ENCODE measurements around the gene GSK3A.

The GSK3A gene

GRCh38 chr19:42279902-42280814, 37.8 kb upstream of the GSK3A start:
- FAIRE-seq, result no peak

- no peak for FAIRE-seq
Measured at GRCh38 chr19:42279155-42279901, 36.9 kb upstream of the GSK3A start.

- FAIRE-seq, result no peak
Measured at GRCh38 chr19:42278452-42279154, 36.2 kb upstream of the GSK3A start.

GRCh38 chr19:42277821-42278451, 35.5 kb upstream of the GSK3A start:
- no peak for FAIRE-seq

- no peak for FAIRE-seq
Measured at GRCh38 chr19:42276821-42277220, 34.4 kb upstream of the GSK3A start.

GRCh38 chr19:42276284-42276683, 33.9 kb upstream of the GSK3A start:
- FAIRE-seq, result no peak

- FAIRE-seq, result no peak
Measured at GRCh38 chr19:42275517-42275916, 33.1 kb upstream of the GSK3A start.

GRCh38 chr19:42275103-42275502, 32.7 kb upstream of the GSK3A start:
- FAIRE-seq, result no peak

GRCh38 chr19:42274065-42274682, 31.8 kb upstream of the GSK3A start:
- no peak for FAIRE-seq

GRCh38 chr19:42273407-42274064, 31.1 kb upstream of the GSK3A start:
- FAIRE-seq, result no peak

- FAIRE-seq, result no peak
Measured at GRCh38 chr19:42272989-42273406, 30.6 kb upstream of the GSK3A start.

- no peak for FAIRE-seq
Measured at GRCh38 chr19:42272535-42272897, 30.1 kb upstream of the GSK3A start.

- FAIRE-seq, result no peak
Measured at GRCh38 chr19:42271861-42272534, 29.6 kb upstream of the GSK3A start.

GRCh38 chr19:42271045-42271419, 28.6 kb upstream of the GSK3A start:
- no peak for FAIRE-seq

- FAIRE-seq, result no peak
Measured at GRCh38 chr19:42270346-42271044, 28.1 kb upstream of the GSK3A start.

GRCh38 chr19:42269478-42270345, 27.3 kb upstream of the GSK3A start:
- no peak for FAIRE-seq

GRCh38 chr19:42268704-42269477, 26.5 kb upstream of the GSK3A start, which contains the start of gene CIC:
TSS of gene CIC (plus strand) at chr19:42269252. CDS start at chr19:42271784, 2,532 bp downstream.
- FAIRE-seq, result peak; percentile 100

GRCh38 chr19:42268142-42268703, 25.8 kb upstream of the GSK3A start:
- no peak for FAIRE-seq
